ENCODE results near the gene IVL.

IVL gene

DNA sequence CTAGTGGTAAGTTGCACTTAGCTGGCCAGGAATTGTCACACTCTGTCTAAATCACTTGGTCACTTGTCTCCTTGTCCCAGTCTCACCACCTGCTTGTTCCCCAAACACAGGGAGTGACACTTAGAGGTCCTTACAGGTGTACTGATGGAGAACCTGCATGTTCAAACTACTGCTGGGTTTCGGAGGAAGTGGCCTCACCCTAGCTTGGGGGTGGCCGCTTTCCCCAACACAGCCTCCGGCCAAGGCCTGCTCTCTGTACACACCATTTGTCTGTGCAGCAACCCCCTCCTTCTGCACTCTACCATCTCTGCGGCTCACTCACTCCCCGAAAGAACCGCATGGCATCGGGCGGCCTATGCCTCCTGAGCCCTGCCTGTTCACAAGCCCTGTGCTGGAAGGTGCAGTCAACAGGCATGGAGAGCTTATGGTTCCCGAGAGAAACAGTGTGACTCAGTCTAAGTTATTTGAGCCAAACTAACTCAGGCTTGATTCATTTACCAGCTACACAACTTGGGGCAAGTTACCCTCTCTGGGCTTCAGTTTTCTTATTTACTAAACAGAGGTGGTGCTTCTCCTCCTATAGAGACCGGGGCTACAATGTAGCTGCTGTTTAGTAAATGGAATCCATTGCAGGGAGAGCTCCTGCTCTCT is 51.6 kb downstream of the IVL start:
- no peak for DNase-seq

DNA sequence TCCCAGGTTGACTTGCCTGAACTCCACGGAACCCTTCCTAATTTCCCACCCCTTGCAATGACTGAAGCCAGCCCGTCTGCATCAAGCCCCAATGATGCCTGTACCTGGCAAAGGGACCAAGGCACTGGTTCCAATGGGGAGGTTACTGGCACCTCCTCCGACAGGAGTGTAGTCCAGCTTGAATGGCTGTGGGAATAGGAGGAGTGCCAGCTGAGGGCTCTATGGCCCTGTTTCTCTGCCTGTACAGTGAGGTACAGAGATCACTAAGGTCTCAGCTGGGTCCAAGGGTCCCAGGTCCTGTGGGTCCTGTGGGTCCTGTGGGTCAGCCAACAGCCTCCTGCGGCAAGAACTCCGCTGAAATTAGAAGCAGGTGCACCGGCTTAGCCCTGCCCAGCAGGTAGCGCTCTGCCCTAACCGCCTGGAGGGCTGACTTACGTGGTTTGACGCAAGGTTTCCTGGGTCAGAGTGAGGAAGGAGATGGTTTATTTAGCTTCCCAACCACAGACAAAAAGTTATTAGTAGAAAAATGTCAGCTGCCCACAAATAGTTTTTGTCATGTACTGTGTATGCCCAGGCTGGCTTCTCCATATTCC is 52.2 kb downstream of the IVL start:
- ATAC-seq (no peak), DNase-seq (no peak)
- Mint-ChIP-seq H3K9me3 (no peaks in the 10 kb centered on the region), H3K27ac (no peak overlapping the region), H3K4me3 (no peak overlapping the region), H3K27me3 (peaks cover 16% of the 10 kb centered on the region), H3K4me1 (no peaks in the 10 kb centered on the region)

More for the DNA sequence above, 51.6 kb downstream of the IVL start:
- no peak for ATAC-seq
- Mint-ChIP-seq H3K4me1 (no peaks in the 10 kb centered on the region), H3K9me3 (no peaks in the 10 kb centered on the region), H3K4me3 (no peak overlapping the region), H3K27me3 (peaks cover 16% of the 10 kb centered on the region), H3K27ac (no peak overlapping the region)

Measured in stimulated activated naive CD8-positive, alpha-beta T cell treated with anti-CD3 and anti-CD28 coated beads, Interleukin-15, amount 100 ng/mL, for 72 hours (primary cell).